ENCODE data around the gene SLC30A10. TPM values are rescaled to one million over a fixed set of nuclear protein-coding genes. Genes with fewer than 3 reads are reported as not detected.
"Not testable (repeated sequence)": the region's sequence is repeated elsewhere in the genome, so short reads cannot be mapped to it uniquely, and the experiment has no call there.

Gene SLC30A10
- polyA plus RNA-seq, 1 donor (not counting 4 experiments of a cell fraction or from before 2014, with no cell fraction given) = 0.03 TPM

GRCh38 chr1:219898375-219898774 is 30.0 kb downstream of the SLC30A10 start:
- DNase-seq (ENCODE audit: low read depth, low spot score) (no peak), FAIRE-seq (no peak)
- Histone ChIP-seq H3K9me1 (ENCODE audit: control insufficient read depth, extremely low read depth, insufficient read depth, low read length) (no peaks in the 10 kb centered on the region), H3K4me3 (ENCODE audit: control insufficient read depth in 2 of 3, extremely low read depth in 1 of 3, insufficient read depth in 2 of 3, low read depth in 1 of 3, low read length in 3 of 3) (no peak overlapping the region), H3K4me1 (ENCODE audit: control insufficient read depth, extremely low read depth, insufficient read depth, low read length) (no peaks in the 10 kb centered on the region), H3K9me3 (ENCODE audit: control insufficient read depth, low read depth, low read length) (no peaks in the 10 kb centered on the region), H2AFZ (ENCODE audit: control insufficient read depth, low read length) (no peak overlapping the region), H3K79me2 (ENCODE audit: control insufficient read depth, insufficient read depth, low read length) (no peaks in the 10 kb centered on the region), H3K36me3 (ENCODE audit: control insufficient read depth in 2 of 2, extremely low read depth in 1 of 2, insufficient read depth in 2 of 2, low read length in 2 of 2) (no peaks in the 10 kb centered on the region), H3K4me2 (ENCODE audit: control insufficient read depth, extremely low read depth, insufficient read depth, low read depth, low read length) (no peak overlapping the region), H3K27me3 (ENCODE audit: control insufficient read depth, extremely low read depth, insufficient read depth, low read length) (no peaks in the 10 kb centered on the region), H3K9ac (ENCODE audit: control insufficient read depth, extremely low read depth, insufficient read depth, low read length) (no peak overlapping the region), H4K20me1 (ENCODE audit: control insufficient read depth, extremely low read depth, insufficient read depth, low read length) (no peaks in the 10 kb centered on the region), H3K27ac (ENCODE audit: control insufficient read depth, insufficient read depth, low read length) (no peak overlapping the region)
- dilution Hi-C loops (cut with MboI; ENCODE audit: extremely low pct_ligation_motif_present, low sequenced_read_pairs) = no loop called here
- TF ChIP-seq, protein P1, sequence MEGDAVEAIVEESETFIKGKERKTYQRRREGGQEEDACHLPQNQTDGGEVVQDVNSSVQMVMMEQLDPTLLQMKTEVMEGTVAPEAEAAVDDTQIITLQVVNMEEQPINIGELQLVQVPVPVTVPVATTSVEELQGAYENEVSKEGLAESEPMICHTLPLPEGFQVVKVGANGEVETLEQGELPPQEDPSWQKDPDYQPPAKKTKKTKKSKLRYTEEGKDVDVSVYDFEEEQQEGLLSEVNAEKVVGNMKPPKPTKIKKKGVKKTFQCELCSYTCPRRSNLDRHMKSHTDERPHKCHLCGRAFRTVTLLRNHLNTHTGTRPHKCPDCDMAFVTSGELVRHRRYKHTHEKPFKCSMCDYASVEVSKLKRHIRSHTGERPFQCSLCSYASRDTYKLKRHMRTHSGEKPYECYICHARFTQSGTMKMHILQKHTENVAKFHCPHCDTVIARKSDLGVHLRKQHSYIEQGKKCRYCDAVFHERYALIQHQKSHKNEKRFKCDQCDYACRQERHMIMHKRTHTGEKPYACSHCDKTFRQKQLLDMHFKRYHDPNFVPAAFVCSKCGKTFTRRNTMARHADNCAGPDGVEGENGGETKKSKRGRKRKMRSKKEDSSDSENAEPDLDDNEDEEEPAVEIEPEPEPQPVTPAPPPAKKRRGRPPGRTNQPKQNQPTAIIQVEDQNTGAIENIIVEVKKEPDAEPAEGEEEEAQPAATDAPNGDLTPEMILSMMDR (optimal IDR thresholded peaks at IDR 0.05 in 1 of 3, IDR thresholded peaks at IDR 0.05 in 1 of 3, conservative IDR thresholded peaks at IDR 0.05 in 1 of 3; ENCODE audit: extremely low read depth in 1 of 3, insufficient read depth in 2 of 3, low read length in 3 of 3) = no peak
- TF ChIP-seq EZH2 (IDR thresholded peaks at IDR 0.05; ENCODE audit: low read length) = no peak

GRCh38 chr1:219897914-219898313 is 30.4 kb downstream of the SLC30A10 start:
- H3K9me1 ChIP-seq (ENCODE audit: control insufficient read depth, extremely low read depth, insufficient read depth, low read length) = no peaks in the 10 kb centered on the region
- H3K9ac ChIP-seq (ENCODE audit: control insufficient read depth, extremely low read depth, insufficient read depth, low read length) = no peak overlapping the region
- dilution Hi-C loops (cut with MboI; ENCODE audit: extremely low pct_ligation_motif_present, low sequenced_read_pairs) = no loop called here
- TF ChIP-seq EZH2 (IDR thresholded peaks at IDR 0.05; ENCODE audit: low read length) = no peak
- TF ChIP-seq, protein P1 (optimal IDR thresholded peaks at IDR 0.05 in 1 of 3, IDR thresholded peaks at IDR 0.05 in 1 of 3, conservative IDR thresholded peaks at IDR 0.05 in 1 of 3; ENCODE audit: extremely low read depth in 1 of 3, insufficient read depth in 2 of 3, low read length in 3 of 3) = no peak
- no peak overlapping the region for H2AFZ ChIP-seq (ENCODE audit: control insufficient read depth, low read length)
- no peak overlapping the region for H3K27ac ChIP-seq (ENCODE audit: control insufficient read depth, insufficient read depth, low read length)
- H3K27me3 ChIP-seq (ENCODE audit: control insufficient read depth, extremely low read depth, insufficient read depth, low read length) = no peaks in the 10 kb centered on the region
- no peaks in the 10 kb centered on the region for H3K36me3 ChIP-seq (ENCODE audit: control insufficient read depth in 2 of 2, extremely low read depth in 1 of 2, insufficient read depth in 2 of 2, low read length in 2 of 2)
- no peak overlapping the region for H3K4me2 ChIP-seq (ENCODE audit: control insufficient read depth, extremely low read depth, insufficient read depth, low read depth, low read length)
- no peaks in the 10 kb centered on the region for H4K20me1 ChIP-seq (ENCODE audit: control insufficient read depth, extremely low read depth, insufficient read depth, low read length)
- no peaks in the 10 kb centered on the region for H3K4me1 ChIP-seq (ENCODE audit: control insufficient read depth, extremely low read depth, insufficient read depth, low read length)
- DNase-seq (ENCODE audit: low read depth, low spot score) = no peak
- no peaks in the 10 kb centered on the region for H3K9me3 ChIP-seq (ENCODE audit: control insufficient read depth, low read depth, low read length)
- H3K79me2 ChIP-seq (ENCODE audit: control insufficient read depth, insufficient read depth, low read length) = no peaks in the 10 kb centered on the region
- no peak overlapping the region for H3K4me3 ChIP-seq (ENCODE audit: control insufficient read depth in 2 of 3, extremely low read depth in 1 of 3, insufficient read depth in 2 of 3, low read depth in 1 of 3, low read length in 3 of 3)
- FAIRE-seq = no peak

DNA sequence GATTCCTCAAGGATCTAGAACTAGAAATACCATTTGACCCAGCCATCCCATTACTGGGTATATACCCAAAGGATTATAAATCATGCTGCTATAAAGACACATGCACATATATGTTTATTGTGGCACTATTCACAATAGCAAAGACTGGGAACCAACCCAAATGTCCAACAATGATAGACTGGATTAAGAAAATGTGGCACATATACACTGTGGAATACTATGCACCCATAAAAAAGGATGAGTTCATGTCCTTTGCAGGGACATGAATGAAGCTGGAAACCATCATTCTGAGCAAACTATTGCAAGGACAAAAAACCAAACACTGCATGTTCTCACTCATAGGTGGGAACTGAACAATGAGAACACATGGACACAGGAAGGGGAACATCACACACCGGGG is 36.1 kb downstream of the SLC30A10 start:
- H3K9me1 ChIP-seq (ENCODE audit: control insufficient read depth, extremely low read depth, insufficient read depth, low read length); H2AFZ ChIP-seq (ENCODE audit: control insufficient read depth, low read length); DNase-seq (ENCODE audit: low read depth, low spot score); dilution Hi-C loops (cut with MboI; ENCODE audit: extremely low pct_ligation_motif_present, low sequenced_read_pairs); H3K27me3 ChIP-seq (ENCODE audit: control insufficient read depth, extremely low read depth, insufficient read depth, low read length); H3K36me3 ChIP-seq (ENCODE audit: control insufficient read depth in 2 of 2, extremely low read depth in 1 of 2, insufficient read depth in 2 of 2, low read length in 2 of 2); H3K4me1 ChIP-seq (ENCODE audit: control insufficient read depth, extremely low read depth, insufficient read depth, low read length); H3K9ac ChIP-seq (ENCODE audit: control insufficient read depth, extremely low read depth, insufficient read depth, low read length); H3K4me2 ChIP-seq (ENCODE audit: control insufficient read depth, extremely low read depth, insufficient read depth, low read depth, low read length); FAIRE-seq; H3K9me3 ChIP-seq (ENCODE audit: control insufficient read depth, low read depth, low read length); H3K27ac ChIP-seq (ENCODE audit: control insufficient read depth, insufficient read depth, low read length); H3K79me2 ChIP-seq (ENCODE audit: control insufficient read depth, insufficient read depth, low read length); H4K20me1 ChIP-seq (ENCODE audit: control insufficient read depth, extremely low read depth, insufficient read depth, low read length); H3K4me3 ChIP-seq (ENCODE audit: control insufficient read depth in 2 of 3, extremely low read depth in 1 of 3, insufficient read depth in 2 of 3, low read depth in 1 of 3, low read length in 3 of 3): not testable (repeated sequence)

- dilution Hi-C loops (cut with MboI; ENCODE audit: extremely low pct_ligation_motif_present, low sequenced_read_pairs); H3K79me2 ChIP-seq (ENCODE audit: control insufficient read depth, insufficient read depth, low read length); FAIRE-seq; H3K9me3 ChIP-seq (ENCODE audit: control insufficient read depth, low read depth, low read length); H3K4me2 ChIP-seq (ENCODE audit: control insufficient read depth, extremely low read depth, insufficient read depth, low read depth, low read length); H3K27ac ChIP-seq (ENCODE audit: control insufficient read depth, insufficient read depth, low read length); H3K9ac ChIP-seq (ENCODE audit: control insufficient read depth, extremely low read depth, insufficient read depth, low read length); H2AFZ ChIP-seq (ENCODE audit: control insufficient read depth, low read length); H3K4me3 ChIP-seq (ENCODE audit: control insufficient read depth in 2 of 3, extremely low read depth in 1 of 3, insufficient read depth in 2 of 3, low read depth in 1 of 3, low read length in 3 of 3); H3K9me1 ChIP-seq (ENCODE audit: control insufficient read depth, extremely low read depth, insufficient read depth, low read length); H3K4me1 ChIP-seq (ENCODE audit: control insufficient read depth, extremely low read depth, insufficient read depth, low read length); H4K20me1 ChIP-seq (ENCODE audit: control insufficient read depth, extremely low read depth, insufficient read depth, low read length); H3K36me3 ChIP-seq (ENCODE audit: control insufficient read depth in 2 of 2, extremely low read depth in 1 of 2, insufficient read depth in 2 of 2, low read length in 2 of 2); H3K27me3 ChIP-seq (ENCODE audit: control insufficient read depth, extremely low read depth, insufficient read depth, low read length); DNase-seq (ENCODE audit: low read depth, low spot score): not testable (repeated sequence)
Observed at GRCh38 chr1:219891846-219892245, 36.5 kb downstream of the SLC30A10 start.

All from keratinocyte (primary cell).